NCI-H748 treated with DMSO at 0.1 percent for 48 hours (cell line): Measurements from ENCODE around the gene ITGB8.
"Not testable (repeated sequence)": the region's sequence is repeated elsewhere in the genome, so short reads cannot be mapped to it uniquely, and the experiment has no call there.

Experiments used
- DNase-seq: peaks from one replicate; lab custom pipeline; 2025; lab: John Stamatoyannopoulos, UW

ITGB8 gene

DNA sequence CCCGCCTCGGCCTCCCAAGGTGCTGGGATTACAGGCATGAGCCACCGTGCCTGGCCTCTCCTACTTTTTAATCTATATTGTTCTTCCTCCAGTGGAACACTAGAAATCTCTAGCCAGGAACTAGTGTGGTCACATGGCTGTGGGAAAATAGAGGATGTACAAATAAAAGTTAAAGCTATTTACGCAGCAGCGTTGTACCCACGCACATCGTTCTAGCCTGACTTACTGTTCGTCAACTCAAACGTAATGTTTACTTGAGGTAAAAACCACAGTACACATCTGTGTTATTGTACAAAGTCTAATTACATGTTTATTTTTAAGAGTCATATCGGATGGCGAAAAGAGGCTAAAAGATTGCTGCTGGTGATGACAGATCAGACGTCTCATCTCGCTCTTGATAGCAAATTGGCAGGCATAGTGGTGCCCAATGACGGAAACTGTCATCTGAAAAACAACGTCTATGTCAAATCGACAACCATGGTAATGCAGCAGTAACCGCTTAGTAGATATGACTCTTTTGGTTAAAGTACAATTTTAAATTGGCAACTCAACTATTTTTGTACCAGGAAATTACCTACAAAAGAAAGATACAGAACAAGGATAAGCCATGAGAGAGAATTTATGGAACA, 50.8 kb downstream of the ITGB8 start:
- DNase-seq: no peak

DNA sequence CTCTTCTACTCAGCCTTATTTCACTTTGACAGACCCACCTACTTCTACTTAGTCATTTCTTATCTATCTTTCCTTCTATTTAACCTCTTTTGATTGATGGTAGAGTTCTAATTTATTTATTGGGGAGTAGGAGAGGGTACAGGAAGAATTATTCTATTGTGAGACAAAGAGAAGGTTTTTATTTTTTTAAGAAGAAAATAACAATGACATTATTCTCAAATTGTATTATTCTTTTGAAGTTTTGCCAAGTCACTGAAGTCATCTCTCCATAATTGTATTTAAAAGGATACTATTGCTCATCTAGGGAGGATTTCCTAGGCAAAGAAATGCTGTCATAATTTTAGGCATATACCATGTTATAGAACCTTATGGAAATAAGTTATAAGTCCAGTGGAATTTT, 52.7 kb downstream of the ITGB8 start:
- no peak for DNase-seq

DNA sequence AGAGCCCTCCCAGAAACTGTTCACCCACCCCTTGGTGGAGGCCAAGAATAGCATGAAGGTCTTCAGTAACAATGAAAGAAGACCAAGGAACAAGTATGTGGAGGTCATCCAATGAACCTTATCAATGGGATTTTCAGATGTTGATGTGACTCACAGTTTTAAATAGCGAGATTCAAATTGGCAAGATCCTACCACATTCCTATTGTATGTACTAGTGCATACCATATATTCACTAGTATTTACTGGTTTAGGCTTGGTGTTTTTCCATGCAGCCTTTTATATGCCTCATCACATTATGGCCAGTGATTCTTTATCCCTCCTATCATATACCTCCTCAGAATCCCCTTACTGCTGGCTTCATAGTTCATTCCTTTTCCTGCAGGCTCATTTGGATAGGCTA, 54.4 kb downstream of the ITGB8 start:
- DNase-seq: no peak

DNA sequence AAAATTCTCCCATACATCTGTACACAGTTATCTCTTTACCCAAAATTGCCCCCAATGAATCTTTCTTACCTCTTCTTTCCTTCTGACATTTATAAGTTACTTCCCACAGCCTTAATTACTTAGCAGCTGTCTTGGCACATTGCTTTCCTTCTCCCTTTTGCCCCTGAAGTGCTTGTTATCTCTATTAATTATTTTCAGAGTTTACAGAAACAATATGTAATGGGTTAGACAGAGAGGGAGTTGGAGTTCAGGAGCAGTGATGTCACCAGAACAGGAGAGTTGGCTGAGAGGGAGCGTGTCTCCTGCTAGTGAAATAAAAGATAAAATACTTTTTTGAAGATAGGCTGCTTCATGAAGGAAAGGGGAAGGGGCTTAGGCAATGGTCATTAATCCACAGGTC, 57.4 kb downstream of the ITGB8 start:
- no peak for DNase-seq

DNA sequence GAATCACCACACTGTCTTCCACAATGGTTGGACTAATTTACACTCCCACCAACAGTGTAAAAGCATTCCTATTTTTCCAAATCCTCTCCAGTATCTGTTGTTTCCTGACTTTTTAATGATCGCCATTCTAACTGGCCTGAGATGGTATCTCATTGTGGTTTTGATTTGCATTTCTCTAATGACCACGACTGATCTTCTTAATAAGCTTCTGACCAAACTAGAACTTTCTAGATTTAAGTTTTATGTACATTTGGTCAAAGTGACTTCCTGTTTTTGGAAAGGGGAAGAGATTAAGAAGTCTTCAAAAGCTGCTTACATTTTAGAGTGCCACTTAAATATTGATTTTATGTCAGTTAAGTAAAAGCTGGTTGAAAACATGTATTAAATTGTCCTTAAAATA, 58.5 kb downstream of the ITGB8 start:
- DNase-seq: not testable (repeated sequence)

DNA sequence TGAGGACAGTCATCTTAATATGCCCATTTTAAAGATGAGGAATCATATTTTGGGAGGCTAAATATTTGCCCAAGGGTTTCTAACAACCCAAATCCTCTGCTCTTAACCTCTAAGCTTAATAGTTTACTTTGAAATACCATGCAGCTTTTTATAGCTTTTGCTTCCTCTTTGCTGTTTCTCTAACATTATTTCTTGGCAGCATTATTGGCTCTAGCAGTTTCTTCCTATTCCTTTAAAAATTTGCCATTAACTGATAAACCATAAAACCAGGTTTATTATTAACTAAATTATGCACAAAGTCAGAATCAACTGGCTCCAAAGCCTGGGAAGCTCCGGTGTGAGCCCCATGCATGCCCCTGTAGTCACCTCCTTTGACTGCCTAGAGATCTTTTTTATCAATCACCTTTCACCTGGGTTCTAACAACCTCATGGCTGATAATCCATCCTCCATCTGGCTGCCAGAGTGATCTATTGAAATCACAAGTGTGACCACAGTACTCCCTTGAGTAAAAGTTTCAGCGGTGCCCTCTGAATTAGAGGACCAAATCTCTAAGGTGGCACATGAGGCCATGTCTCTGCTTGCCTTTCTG, 62.4 kb downstream of the ITGB8 start:
- no peak for DNase-seq

DNA sequence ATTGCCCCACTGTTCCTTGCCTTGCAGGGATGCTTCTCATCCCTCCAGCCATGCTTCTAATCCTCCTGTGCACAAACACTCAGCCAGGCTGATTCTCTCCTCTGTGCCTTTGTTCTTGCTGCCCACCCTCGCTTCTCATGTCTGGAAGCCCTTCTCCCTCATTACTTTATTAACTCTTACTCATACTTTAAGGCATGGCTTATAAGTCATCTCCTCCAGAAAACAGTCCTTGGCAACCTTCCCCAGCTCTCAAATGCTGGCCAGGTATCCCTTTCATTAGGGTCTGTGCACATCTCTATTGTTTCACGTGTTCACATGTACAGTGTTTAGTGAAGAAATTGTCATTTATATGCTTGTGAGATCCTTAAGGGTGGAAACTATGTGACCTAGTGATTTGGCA, 62.9 kb downstream of the ITGB8 start:
- DNase-seq: no peak

DNA sequence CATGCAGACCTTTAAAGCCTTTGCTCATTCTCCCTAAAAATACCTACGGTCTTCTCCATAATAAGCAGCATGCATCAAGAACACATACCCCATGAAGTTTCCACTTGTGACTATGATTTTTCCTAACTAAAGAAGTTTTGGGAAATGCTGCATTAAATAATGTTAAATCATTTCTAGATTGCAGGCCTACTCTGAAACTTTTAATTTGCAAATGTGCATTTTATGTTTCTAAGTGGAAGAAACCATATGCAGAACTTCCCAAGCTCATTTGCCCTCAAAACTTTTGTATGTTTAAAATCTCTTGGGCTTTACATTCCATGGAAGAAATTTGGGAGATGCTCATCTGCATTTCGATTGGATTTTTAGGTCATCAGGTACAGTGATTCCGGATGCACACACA, 63.6 kb downstream of the ITGB8 start:
- DNase-seq: no peak

DNA sequence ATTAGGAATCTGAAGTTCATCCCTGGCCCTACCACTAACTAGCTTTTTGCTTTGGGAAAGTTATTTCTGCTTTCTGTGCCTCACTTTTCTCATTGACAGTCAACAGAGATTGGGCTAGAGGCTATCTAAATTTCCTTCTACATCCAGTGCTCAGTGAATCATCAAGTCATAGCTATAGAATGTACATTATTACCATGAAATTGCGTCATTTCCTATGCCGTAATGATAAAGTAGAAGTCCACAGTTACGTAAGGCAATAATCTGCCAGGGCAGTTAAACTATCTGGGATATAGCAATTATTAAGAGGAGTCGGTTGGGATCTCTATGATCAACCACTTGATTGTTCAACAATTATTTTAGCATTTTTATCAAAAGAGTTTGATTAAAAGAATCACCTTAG, 64.4 kb downstream of the ITGB8 start:
- no peak for DNase-seq

DNA sequence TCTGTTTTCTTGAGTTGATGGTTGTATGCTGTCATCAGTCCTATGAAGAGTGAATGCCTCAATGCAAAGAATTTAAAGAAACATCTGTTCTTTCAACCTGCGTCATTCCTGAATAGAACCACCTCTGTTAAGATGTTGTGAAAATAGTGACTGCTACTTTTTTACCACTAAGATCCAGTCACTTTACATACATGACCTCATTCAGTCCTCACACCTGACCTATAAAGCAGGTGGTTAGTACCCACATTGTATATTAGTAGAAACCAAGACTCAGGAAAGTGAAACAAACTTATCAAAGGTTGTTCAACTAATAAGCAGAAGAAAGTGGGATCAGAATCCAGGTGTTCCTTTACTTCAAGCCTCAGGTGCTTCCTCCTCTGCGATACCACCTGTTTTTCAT, 64.8 kb downstream of the ITGB8 start:
- DNase-seq: no peak

DNA sequence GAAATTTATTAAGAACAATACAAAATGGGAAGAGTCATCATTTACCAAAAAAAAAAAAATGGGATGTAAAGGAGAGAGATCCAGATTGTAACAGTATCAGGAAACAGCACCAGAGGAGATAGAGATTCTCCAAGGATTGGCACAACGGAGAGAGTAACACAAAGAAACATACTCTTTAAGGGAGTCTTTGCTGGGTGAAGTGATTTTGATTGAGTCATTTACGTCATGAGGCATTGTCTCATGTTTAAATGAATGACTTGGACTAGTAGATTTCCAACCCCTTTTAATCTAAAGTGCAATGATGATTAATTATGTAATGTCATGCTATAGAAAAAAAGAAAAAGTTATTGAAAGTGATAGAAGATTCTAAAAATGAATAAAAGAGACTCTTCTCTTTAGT, 68.8 kb downstream of the ITGB8 start:
- no peak for DNase-seq

DNA sequence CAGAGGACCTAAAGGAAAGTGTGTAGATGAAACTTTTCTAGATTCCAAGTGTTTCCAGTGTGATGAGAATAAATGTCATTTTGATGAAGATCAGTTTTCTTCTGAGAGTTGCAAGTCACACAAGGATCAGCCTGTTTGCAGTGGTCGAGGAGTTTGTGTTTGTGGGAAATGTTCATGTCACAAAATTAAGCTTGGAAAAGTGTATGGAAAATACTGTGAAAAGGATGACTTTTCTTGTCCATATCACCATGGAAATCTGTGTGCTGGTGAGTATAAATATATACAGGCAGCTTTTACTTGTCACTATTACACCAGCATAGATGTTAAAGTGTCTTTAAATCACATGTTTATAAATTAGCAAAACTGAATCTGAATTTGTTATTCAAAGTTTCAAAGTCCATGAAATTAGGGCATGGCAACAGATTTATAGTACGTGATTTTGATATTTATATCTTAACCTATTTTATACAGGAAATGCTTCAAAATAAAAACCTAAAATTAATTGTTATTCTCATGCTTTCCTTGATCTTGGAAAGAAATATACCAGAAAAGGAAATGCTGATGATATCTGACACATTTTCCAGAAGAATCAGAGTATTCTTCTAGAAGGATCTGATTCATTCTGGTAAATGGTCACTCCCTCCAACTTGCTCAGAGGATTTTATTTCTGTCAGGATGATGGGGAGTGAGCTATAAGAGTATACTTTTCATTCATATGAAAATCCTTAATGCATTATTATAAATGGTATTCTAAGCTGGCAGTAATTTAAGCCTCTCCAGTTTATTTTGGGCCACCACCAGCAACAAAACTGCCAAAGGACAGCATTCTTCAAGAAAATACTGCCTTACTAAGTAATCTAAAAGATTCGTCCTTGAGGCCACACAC, 71.4 kb downstream of the ITGB8 start:
- no peak for DNase-seq

DNA sequence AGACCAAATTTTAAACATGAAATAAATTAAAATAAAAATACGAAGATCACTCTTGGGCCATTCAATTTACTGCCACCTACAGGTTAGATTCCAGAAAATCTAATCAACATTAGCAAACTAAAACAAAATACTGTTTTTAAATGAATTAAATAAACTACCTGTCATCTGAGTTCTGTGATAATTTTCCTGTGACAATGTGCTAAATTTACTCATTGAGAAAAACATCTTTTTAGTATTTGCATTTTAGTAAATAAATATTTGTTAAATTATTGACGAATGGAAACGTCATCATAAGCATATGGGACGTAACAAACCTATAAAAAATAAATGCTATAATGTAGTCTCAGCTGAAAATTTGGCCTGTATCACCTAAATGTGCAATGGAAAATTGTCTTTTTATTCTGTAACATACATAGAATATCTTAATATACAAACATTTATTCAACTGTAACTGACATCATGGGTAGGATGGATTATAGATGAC, 72.1 kb downstream of the ITGB8 start:
- no peak for DNase-seq

DNA sequence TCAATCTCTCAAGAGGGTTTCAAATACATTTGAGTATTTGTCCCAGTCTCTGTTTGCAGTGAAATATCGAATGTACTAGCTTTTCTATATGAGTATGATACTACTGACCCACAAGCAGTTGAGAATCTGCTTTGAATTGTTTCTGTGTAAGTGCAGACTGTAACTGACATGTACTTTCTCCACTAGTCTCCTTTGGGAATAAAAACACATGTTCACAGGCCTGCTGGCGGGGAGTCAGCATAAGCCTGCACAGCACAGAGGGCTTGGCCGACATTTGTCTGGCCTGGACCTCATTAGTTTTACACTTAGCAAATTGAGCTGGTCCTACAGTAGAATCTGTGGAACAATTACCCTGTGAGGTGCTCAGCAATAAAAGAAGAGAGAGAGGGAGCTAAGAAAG, 72.6 kb downstream of the ITGB8 start:
- no peak for DNase-seq

DNA sequence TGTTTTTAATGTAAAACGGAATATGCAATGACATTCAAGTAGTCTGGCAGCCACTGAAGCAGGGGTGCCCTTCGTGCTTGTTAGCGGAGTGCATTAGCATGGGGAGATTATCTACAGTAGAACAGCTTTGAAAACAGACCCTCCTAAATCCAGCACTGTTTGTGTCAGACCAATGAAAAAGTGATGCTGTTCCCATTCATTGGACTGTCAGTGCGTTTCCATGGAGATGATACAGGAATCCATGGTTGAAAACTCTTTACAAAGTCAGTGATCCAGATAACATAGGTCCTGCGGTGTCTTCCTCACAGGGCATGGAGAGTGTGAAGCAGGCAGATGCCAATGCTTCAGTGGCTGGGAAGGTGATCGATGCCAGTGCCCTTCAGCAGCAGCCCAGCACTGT, 73.6 kb downstream of the ITGB8 start:
- DNase-seq: no peak

DNA sequence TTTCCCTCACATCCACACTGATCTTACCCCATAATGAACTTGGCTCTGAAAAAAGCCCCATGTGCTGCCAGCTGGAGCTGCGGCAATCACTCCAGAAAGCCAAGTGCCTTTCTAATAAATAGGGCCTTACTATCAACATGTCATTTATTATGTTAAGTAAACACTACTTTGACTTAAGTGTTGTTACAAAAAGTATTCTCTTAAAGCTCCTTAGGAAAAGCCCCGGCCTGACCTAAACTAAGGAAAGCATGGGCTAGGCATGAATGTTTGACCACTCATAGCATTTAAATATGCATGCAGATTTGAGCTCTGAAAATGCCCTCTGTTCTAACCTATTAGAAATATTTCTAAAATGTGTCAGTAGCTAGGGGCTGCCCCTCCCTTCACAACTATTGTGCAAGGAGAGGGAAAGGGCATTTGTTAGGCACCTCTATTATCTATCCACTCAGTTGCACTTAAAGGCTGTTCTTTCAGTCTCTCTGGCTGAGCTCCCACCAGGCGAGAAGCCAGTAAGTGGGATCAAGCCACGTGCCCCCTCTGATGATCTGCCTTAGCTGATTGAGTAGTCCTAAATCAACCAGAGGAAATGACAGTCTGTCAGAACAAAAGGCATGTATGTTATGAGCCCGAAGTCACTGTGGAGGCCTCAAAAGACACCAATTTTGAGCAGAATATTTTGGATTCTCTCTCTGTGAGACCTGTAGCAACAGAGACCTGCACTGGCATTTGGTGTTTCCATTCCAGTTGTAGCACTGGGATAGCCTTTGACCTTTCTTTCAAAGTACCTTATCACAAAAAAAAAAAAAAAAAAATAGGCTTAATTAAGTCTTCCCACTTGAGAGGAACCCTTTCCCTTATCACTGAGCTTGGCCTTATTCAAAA, 77.1 kb downstream of the ITGB8 start:
- DNase-seq: peak; percentile 33

DNA sequence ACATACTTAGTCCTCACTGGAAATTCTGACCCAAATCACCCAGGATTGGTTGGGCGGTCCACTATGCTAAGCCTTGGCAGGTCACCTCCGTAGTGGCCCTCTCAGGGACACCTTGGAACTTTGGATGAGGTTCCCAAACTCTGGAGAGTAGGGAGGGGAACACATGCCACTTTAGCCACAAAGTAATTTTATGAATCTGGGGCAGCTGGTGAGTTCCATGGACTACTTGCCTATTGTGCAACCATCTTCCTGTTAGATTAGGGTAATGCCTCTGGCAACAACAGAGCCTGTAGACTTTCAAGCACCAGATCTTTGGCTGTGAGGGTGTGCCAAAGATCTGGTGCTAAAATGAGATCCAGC, 77.7 kb downstream of the ITGB8 start:
- DNase-seq: no peak

DNA sequence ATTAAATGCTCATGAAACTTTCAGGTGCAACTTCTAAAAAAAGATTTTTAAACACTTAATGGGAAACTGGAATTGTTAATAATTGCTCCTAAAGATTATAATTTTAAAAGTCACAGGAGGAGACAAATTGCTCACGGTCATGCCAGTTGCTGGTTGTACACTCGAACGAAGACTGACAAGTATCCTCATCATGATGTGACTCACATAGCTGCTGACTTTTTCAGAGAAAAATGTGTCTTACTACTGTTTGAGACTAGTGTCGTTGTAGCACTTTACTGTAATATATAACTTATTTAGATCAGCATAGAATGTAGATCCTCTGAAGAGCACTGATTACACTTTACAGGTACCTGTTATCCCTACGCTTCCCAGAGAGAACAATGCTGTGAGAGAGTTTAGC, 79.3 kb downstream of the ITGB8 start:
- DNase-seq: no peak

DNA sequence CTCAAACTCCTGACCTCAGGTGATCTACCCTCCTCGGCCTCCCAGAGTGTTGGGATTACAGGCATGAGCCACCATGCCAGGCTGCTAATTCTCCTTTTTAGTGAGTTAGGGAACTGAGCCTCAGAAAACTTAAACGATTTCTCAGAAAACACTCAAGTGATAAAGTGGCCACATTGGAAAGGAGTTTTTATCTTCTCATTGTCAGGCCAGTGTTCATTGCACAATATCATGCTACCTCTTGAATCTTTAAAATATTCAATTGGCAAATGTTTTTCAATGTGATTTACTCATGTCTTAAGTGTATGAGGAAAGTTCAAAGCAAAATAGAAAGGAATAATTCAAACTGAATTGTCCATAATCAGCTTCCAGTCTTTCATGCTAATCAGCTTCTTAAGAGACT, 80.7 kb downstream of the ITGB8 start:
- DNase-seq: no peak

DNA sequence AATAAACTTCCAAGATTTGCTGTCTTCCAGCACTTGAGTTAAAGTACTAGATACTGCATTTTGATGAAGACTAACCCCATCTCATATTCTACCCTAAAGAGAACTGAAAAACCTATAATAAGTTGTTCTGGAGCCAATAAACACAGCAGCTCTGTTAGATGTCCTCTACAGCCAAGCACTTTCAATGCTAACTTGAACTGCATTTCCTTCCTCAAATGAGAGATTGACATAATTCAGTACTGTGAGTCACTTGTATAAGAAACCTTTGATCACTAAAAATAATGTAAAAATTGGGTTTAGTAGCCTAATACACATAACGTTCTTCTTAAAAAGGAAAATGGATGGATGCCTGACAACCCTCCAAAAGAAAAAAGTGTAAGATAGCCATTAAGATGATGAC, 81.3 kb downstream of the ITGB8 start:
- DNase-seq: no peak

DNA sequence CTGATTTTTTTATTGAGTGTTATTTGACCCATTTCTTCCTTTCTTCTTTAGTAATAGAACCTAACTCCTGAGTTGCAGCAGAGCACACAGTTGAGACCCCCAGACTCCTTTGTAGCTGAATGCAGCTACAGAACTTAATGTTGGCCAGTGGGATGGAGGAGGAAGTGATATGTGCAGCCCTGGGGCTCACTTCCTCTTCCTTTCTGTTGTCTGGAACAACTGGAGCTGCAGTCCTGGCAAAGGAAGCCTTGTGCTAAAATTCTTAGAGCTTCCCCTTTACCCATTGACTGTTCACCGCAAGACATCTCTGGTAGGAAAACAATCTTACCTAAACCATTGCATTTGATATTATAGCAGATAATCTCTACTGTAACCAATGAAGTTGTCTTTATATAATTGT, 86.6 kb downstream of the ITGB8 start:
- no peak for DNase-seq

DNA sequence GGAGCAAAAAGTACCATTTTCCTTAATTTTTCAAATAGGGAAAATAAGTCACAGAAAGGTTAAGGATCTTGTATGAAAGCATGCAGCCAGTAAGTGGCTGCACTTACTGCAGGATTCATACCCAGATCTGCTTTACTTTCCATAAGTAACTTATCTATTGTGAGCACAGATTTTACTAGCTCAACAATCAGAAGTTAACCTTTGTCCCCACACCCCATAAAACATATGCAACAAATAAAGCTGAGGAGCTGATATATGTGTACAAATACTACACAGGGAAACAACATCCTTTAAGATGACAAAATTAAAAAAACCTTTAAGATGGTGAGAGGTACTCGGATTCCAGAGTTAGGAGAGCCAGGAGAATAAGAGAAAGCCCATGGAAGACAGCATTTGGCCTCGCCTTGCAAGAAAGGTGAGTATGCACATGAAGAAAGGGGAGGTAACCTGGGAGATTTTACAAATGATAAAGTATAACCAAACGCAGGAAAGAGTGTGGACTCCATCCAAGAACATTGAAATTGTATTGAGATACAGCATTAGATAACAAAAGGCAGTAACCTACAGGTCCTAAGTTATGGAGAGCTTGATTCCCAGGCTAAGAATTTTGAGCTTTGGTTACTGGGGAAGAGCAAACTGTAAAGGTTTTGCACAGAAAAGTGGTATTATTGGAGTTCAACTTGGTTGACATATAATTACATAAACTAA, 87.1 kb downstream of the ITGB8 start:
- DNase-seq: no peak
